IMR-90 (cell line): Measurements from ENCODE around the gene ERCC3. TPM values are rescaled to one million over a fixed set of nuclear protein-coding genes. Genes with fewer than 3 reads are reported as not detected.

Experiments
- ATAC-seq: fragments of 200-7000 bp; cut with Tn5 transposase; 2 replicates; pipeline ENCODE4 v1.9.1; 2020; ENCODE audit warnings: low read depth, mild to moderate bottlenecking, moderate library complexity
- BruUV-seq: library from RNA; stranded (reverse); fragments of 400-500 nt; replicated peaks from 2 replicates; lab custom pipeline; 2021; lab: Mats Ljungman, UMichigan
- CTCF ChIA-PET: fragments of 300-600 bp; formaldehyde crosslinking; extraction: SDS; loops from one replicate; lab custom pipeline; 2021; ENCODE audit warnings: antibody characterized with exemption; lab: Yijun Ruan, JAX
- POLR2A ChIA-PET: fragments of 300-600 bp; sonication (Branson Sonifier 250); formaldehyde crosslinking; loops from one replicate; lab custom pipeline; 2022; ENCODE audit warnings: antibody characterized with exemption; ENCODE audit not compliant: unreplicated experiment; lab: Charles Lee
- DNase-seq: peaks from one replicate; pipeline ENCODE4 v3.0.0; 2013
- H2AFZ ChIP-seq: replicated peaks from 2 replicates; pipeline ENCODE3; 2013; ENCODE audit warnings: low read length, mild to moderate bottlenecking; ENCODE audit not compliant: poor library complexity
- H2AK5ac ChIP-seq: 2 replicates; pipeline ENCODE4 v1.6.1; 2013; ENCODE audit warnings: low read depth, low read length, inconsistent platforms
- H2AK9ac ChIP-seq: replicated peaks from 2 replicates; pipeline ENCODE3; 2013; ENCODE audit warnings: mild to moderate bottlenecking, low read depth, low read length, moderate library complexity; ENCODE audit not compliant: poor library complexity
- H2BK120ac ChIP-seq: 2 replicates; pipeline ENCODE4 v1.6.1; 2013; ENCODE audit warnings: low read depth, low read length, inconsistent platforms
- H2BK15ac ChIP-seq: 3 replicates; pipeline ENCODE4 v1.6.1; 2013; ENCODE audit warnings: low read depth, low read length, inconsistent platforms
- H2BK20ac ChIP-seq: 2 replicates; pipeline ENCODE4 v1.6.1; 2013; ENCODE audit warnings: low read depth, mild to moderate bottlenecking, inconsistent platforms, low read length, moderate library complexity
- H2BK5ac ChIP-seq: 2 replicates; pipeline ENCODE4 v1.6.1; 2013; ENCODE audit warnings: mild to moderate bottlenecking, low read depth, low read length, inconsistent platforms; ENCODE audit not compliant: poor library complexity, severe bottlenecking
- H3K14ac ChIP-seq: replicated peaks from 2 replicates; pipeline ENCODE4 v1.6.1; 2013; ENCODE audit warnings: low read depth, low read length, inconsistent platforms
- H3K18ac ChIP-seq: 2 replicates; pipeline ENCODE4 v1.6.1; 2013; ENCODE audit warnings: low read depth, low read length, control low read depth
- H3K23ac ChIP-seq: 2 replicates; pipeline ENCODE4 v1.6.1; 2013; ENCODE audit warnings: low read depth, low read length, inconsistent platforms
- H3K27ac ChIP-seq: 2 replicates; pipeline ENCODE4 v1.5.1; 2013; ENCODE audit warnings: mild to moderate bottlenecking, control low read depth, low read length; ENCODE audit not compliant: insufficient read depth
- H3K27me3 ChIP-seq: 2 replicates; pipeline ENCODE4 v1.6.1; 2013; ENCODE audit warnings: low read length; ENCODE audit not compliant: control insufficient read depth, insufficient read depth
- H3K36me3 ChIP-seq: 2 replicates; pipeline ENCODE4 v1.6.1; 2013; ENCODE audit warnings: low read length, mixed read lengths; ENCODE audit not compliant: control insufficient read depth, insufficient read depth
- H3K4ac ChIP-seq: 2 replicates; pipeline ENCODE4 v1.6.1; 2013; ENCODE audit warnings: low read depth, low read length, inconsistent platforms
- H3K4me1 ChIP-seq: 2 replicates; pipeline ENCODE4 v1.6.1; 2013; ENCODE audit warnings: low read length, mixed read lengths; ENCODE audit not compliant: control insufficient read depth, insufficient read depth
- H3K4me2 ChIP-seq: 2 replicates; pipeline ENCODE4 v1.6.1; 2013; ENCODE audit warnings: low read depth, mild to moderate bottlenecking, control low read depth, low read length, moderate library complexity
- H3K4me3 ChIP-seq: 2 replicates; pipeline ENCODE4 v1.5.1; 2013; ENCODE audit warnings: low read depth, mild to moderate bottlenecking, control low read depth, low read length, moderate library complexity; ENCODE audit not compliant: insufficient read depth
- H3K56ac ChIP-seq: 2 replicates; pipeline ENCODE4 v1.6.1; 2013; ENCODE audit warnings: low read length, inconsistent platforms; ENCODE audit not compliant: insufficient read depth; ENCODE audit errors: extremely low read depth
- H3K79me1 ChIP-seq, 2 experiments: 2 replicates each; pipeline ENCODE4 v1.6.1; 2013; ENCODE audit warnings: low read length in 2 of 2, inconsistent platforms in 1 of 2, low read depth in 1 of 2
- H3K9ac ChIP-seq: 2 replicates; pipeline ENCODE4 v1.6.1; 2013; ENCODE audit warnings: low read depth, low read length, control low read depth
- H3K9me1 ChIP-seq: 2 replicates; pipeline ENCODE4 v1.6.1; 2013; ENCODE audit warnings: low read length, inconsistent platforms; ENCODE audit not compliant: insufficient read depth
- H3K9me3 ChIP-seq: 2 replicates; pipeline ENCODE4 v1.6.1; 2013; ENCODE audit warnings: low read length; ENCODE audit not compliant: control insufficient read depth, insufficient read depth
- H4K20me1 ChIP-seq: 2 replicates; pipeline ENCODE4 v1.6.1; 2013; ENCODE audit warnings: low read length, inconsistent platforms; ENCODE audit not compliant: insufficient read depth
- H4K5ac ChIP-seq: 2 replicates; pipeline ENCODE4 v1.6.1; 2013; ENCODE audit warnings: mild to moderate bottlenecking, low read depth, low read length, control low read depth
- H4K8ac ChIP-seq, 2 experiments: 2 replicates each; pipeline ENCODE4 v1.6.1; 2013; ENCODE audit warnings: low read depth in 2 of 2, low read length in 2 of 2, control low read depth in 1 of 2, inconsistent platforms in 1 of 2
- H4K91ac ChIP-seq: 2 replicates; pipeline ENCODE4 v1.6.1; 2013; ENCODE audit warnings: low read depth, low read length, inconsistent platforms; ENCODE audit not compliant: insufficient read depth
- CEBPB ChIP-seq: IDR thresholded peaks from 2 replicates; pipeline ENCODE4 v1.6.1; 2012; ENCODE audit warnings: low read depth, low read length, improper control_type of control experiment
- CHD1 ChIP-seq: IDR thresholded peaks from 2 replicates; pipeline ENCODE4 v1.6.1; 2012; ENCODE audit warnings: low read depth, low read length, improper control_type of control experiment
- FOS ChIP-seq: fragments of 150-350 bp; IDR thresholded peaks from 2 replicates; pipeline ENCODE4 v1.6.1; 2016; ENCODE audit warnings: low read depth, low read length
- MAZ ChIP-seq: IDR thresholded peaks from 2 replicates; pipeline ENCODE4 v1.6.1; 2012; ENCODE audit warnings: low read depth, mild to moderate bottlenecking, low read length, improper control_type of control experiment, moderate library complexity, borderline replicate concordance
- MXI1 ChIP-seq: IDR thresholded peaks from 2 replicates; pipeline ENCODE4 v1.6.1; 2012; ENCODE audit warnings: low read depth, mild to moderate bottlenecking, low read length, moderate library complexity, borderline replicate concordance
- NFE2L2 ChIP-seq: fragments of 150-350 bp; IDR thresholded peaks from 2 replicates; pipeline ENCODE4 v1.6.1; 2016; ENCODE audit warnings: low read depth, mild to moderate bottlenecking, low read length
- POLR2A ChIP-seq: IDR thresholded peaks from 2 replicates; pipeline ENCODE4 v1.6.1; 2012; ENCODE audit warnings: mild to moderate bottlenecking, low read depth, low read length
- RCOR1 ChIP-seq: IDR thresholded peaks from 2 replicates; pipeline ENCODE4 v1.6.1; 2012; ENCODE audit warnings: mild to moderate bottlenecking, low read length, improper control_type of control experiment; ENCODE audit not compliant: insufficient replicate concordance
- RFX5 ChIP-seq: IDR thresholded peaks from 2 replicates; pipeline ENCODE4 v1.8.0; 2012; ENCODE audit warnings: low read depth, mild to moderate bottlenecking, low read length, moderate library complexity
- SMC3 ChIP-seq: fragments of 150-350 bp; IDR thresholded peaks from 2 replicates; pipeline ENCODE4 v1.6.1; 2016; ENCODE audit warnings: low read depth, mild to moderate bottlenecking, antibody characterized with exemption, low read length, moderate library complexity
- WGBS, 2 experiments: methylation state at CpG; one replicate each; pipeline versions ENCODE4 v1.1.5 to v1.1.7; 2013; ENCODE audit warnings: missing lambda C conversion rate in 2 of 2; ENCODE audit not compliant: insufficient read length in 1 of 2; ENCODE audit errors: extremely low coverage in 2 of 2; 5-methylcytosine and 5-hydroxymethylcytosine counted together
- dilution Hi-C: fragments of 300-500 bp; cut with HindIII; formaldehyde crosslinking; loops from one replicate; pipeline ENCODE4 v1.14.3; 2018; ENCODE audit warnings: low sequenced_read_pairs; ENCODE audit not compliant: unreplicated experiment
- in situ Hi-C: fragments of 300-500 bp; cut with MboI; formaldehyde crosslinking; loops from 3 replicates; pipeline ENCODE4 v1.14.3; 2019; ENCODE audit warnings: low sequenced_read_pairs, inconsistent platforms, mixed read lengths
- intact Hi-C: fragments of 100-400 bp; cut with micrococcal nuclease; formaldehyde crosslinking; loops from 2 replicates; pipeline ENCODE4 v1.10.0; 2022
- polyA plus RNA-seq, 3 experiments: library from polyadenylated mRNA; depleted of rRNA; stranded (reverse); fragments of >200 nt; gene quantifications; 2 replicates each; pipeline ENCODE4 v1.2.3, GENCODE V29; 2012; ENCODE audit warnings: low replicate concordance in 1 of 3
- total RNA-seq: library from RNA; depleted of rRNA; stranded (reverse); fragments of >200 nt; gene quantifications from 2 replicates; pipeline ENCODE4 v1.2.3, GENCODE V29; 2012
- TF ChIP-seq, protein P1 (sequence below): fragments of 150-350 bp; IDR thresholded peaks from 2 replicates; pipeline ENCODE4 v1.6.1; 2017; ENCODE audit warnings: mild to moderate bottlenecking, antibody characterized with exemption, low read length, low read depth

Gene ERCC3
- total and polyA plus RNA-seq, 2 of the 4 experiments (the other 2 are of a cell fraction) = 43.2 to 52.0 TPM

DNA sequence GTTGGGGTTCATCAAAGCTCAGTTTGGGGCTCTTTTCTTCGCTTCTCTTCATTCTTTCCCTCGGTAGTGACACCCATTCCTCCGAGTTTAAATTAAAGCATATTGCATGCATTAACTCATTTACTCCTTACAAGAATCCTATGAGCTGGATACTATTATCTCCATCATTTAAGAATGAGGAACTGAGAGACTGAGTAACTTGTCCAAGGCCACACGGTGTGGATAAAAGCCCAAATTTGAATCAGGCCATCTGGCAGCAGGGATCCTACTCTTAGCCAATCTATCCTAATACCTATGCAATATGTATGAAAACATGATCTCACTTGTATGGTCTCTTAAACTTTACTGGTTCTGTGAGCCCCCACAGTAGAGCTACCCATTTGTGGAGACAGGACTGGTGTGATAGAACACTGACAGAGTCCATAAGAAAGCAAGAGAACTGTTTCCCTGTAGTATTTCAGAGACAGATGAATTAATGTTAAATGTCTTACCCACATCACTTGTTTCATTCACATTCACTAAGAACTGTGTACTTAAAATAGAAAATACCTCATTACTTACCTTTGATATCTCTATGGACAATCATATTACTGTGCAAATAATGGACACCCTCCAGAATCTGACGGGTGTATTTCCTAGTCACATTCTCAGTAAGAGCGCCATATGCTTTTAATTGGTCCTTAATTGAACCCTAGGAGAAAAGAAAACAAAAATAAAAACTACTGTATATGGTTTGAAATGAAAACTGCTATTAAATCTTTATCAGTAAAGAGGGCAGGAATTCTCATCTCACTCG is 20.4 kb upstream of the ERCC3 start (continued):
- no peak for TF ChIP-seq POLR2A

DNA sequence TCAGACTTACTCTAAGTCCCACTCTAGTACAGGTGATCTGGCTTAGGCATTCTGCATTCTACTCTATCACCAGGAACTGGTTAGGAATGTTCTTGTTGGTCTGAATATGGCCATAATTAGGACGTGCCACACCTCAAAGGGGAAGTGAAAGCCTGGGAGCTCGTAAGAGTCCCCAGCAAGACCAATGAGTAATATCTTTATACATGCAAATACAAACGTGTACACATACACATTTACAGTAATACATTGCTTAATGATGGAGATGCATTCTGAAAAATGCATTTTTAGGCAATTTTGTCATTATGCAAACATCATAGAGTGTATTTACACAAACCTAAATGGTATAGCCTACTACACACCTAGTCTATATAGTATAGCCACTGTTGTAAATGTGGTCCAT is 19.5 kb upstream of the ERCC3 start:
- no peak overlapping the region for H2BK20ac ChIP-seq
- intact Hi-C loops = no loop called here

More for the DNA sequence above, 19.5 kb upstream of the ERCC3 start:
- no peak overlapping the region for H3K4me2 ChIP-seq
- no peak for DNase-seq
- H3K4me3 ChIP-seq = no peak overlapping the region
- WGBS, 2 experiments = no CpG with 5 or more reads among the region's 3 CpGs
- ATAC-seq = no peak
- H3K9me3 ChIP-seq = no peaks in the 10 kb centered on the region
- in situ Hi-C loops (no loop called here), dilution Hi-C loops (no loop called here)
- CTCF ChIA-PET = no interaction called here
- no peak overlapping the region for H2BK15ac ChIP-seq
- H3K4me1 ChIP-seq = no peaks in the 10 kb centered on the region
- H2BK5ac ChIP-seq = no peak overlapping the region
- TF ChIP-seq FOS (no peak), MXI1 (no peak), RCOR1 (no peak), POLR2A (no peak), MAZ (no peak), CHD1 (no peak), NFE2L2 (no peak), CEBPB (no peak), SMC3 (no peak), RFX5 (no peak)
- TF ChIP-seq, protein P1, sequence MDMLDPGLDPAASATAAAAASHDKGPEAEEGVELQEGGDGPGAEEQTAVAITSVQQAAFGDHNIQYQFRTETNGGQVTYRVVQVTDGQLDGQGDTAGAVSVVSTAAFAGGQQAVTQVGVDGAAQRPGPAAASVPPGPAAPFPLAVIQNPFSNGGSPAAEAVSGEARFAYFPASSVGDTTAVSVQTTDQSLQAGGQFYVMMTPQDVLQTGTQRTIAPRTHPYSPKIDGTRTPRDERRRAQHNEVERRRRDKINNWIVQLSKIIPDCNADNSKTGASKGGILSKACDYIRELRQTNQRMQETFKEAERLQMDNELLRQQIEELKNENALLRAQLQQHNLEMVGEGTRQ = no peak
- H3K9me1 ChIP-seq = no peaks in the 10 kb centered on the region
- H4K20me1 ChIP-seq = no peaks in the 10 kb centered on the region
- peaks cover 33% of the 10 kb centered on the region for H3K36me3 ChIP-seq
- H3K27me3 ChIP-seq = no peaks in the 10 kb centered on the region
- H3K79me1 ChIP-seq = 0 out of 4 replicates have a peak, but pooled peaks cover 0 to 9% of the 10 kb centered on the region in 2 experiments
- no peak overlapping the region for H4K5ac ChIP-seq
- no peak overlapping the region for H4K8ac ChIP-seq
- no peak overlapping the region for H2BK120ac ChIP-seq
- H3K14ac ChIP-seq = no peak overlapping the region
- H2AK9ac ChIP-seq = no peak overlapping the region
- no peak overlapping the region for H3K4ac ChIP-seq
- no peak overlapping the region for H2AFZ ChIP-seq
- BruUV-seq = no TSS peak
- no peak overlapping the region for H3K18ac ChIP-seq
- H4K91ac ChIP-seq = no peak overlapping the region
- no peak overlapping the region for H3K27ac ChIP-seq
- no peak overlapping the region for H2AK5ac ChIP-seq
- no peak overlapping the region for H3K56ac ChIP-seq
- H3K23ac ChIP-seq = no peak overlapping the region
- POLR2A ChIA-PET = no interaction called here
- H3K9ac ChIP-seq = no peak overlapping the region
